Naive thymus-derived CD4-positive, alpha-beta T cell (primary cell): Measurements from ENCODE around the gene AFDN. TPM values are rescaled to one million over a fixed set of nuclear protein-coding genes. Genes with fewer than 3 reads are reported as not detected.

Experiments
- ATAC-seq: fragments of 150-1000 bp; cut with Tn5 transposase; 2 replicates; pipeline ENCODE4 v1.10.0; 2021; ENCODE audit warnings: mild to moderate bottlenecking, moderate library complexity
- CTCF ChIA-PET: fragments of 350-600 bp; sonication (Branson Sonifier 250); formaldehyde crosslinking; loops from one replicate; lab custom pipeline; 2021; ENCODE audit warnings: antibody characterized with exemption; lab: Charles Lee
- POLR2A ChIA-PET: fragments of 350-600 bp; sonication (Branson Sonifier 250); formaldehyde crosslinking; loops from one replicate; lab custom pipeline; 2021; ENCODE audit warnings: antibody characterized with exemption, inconsistent platforms; lab: Charles Lee
- DNase-seq, 9 donors: peaks; one replicate each; pipeline versions ENCODE4 v3.0.0 to v3.0.0-alpha.2; 2020 to 2022; ENCODE audit warnings: mixed read lengths in 1 of 9
- H3K27ac ChIP-seq: one replicate; pipeline ENCODE4 v1.7.0; 2013; ENCODE audit warnings: mild to moderate bottlenecking, low read depth, low read length, moderate library complexity
- H3K27me3 ChIP-seq, 2 donors: one replicate each; pipeline ENCODE4 v1.7.0; 2013; ENCODE audit warnings: low read length in 2 of 2, mild to moderate bottlenecking in 2 of 2, moderate library complexity in 2 of 2; ENCODE audit not compliant: control insufficient read depth in 2 of 2, insufficient read depth in 2 of 2
- H3K36me3 ChIP-seq, 3 experiments: 1 replicate in 2 of 3; 2 replicates in 1 of 3; pipeline ENCODE4 v1.7.0; 2013; ENCODE audit warnings: low read length in 3 of 3, mild to moderate bottlenecking in 3 of 3, moderate library complexity in 1 of 3; ENCODE audit not compliant: insufficient read depth in 3 of 3, control insufficient read depth in 2 of 3
- H3K4me1 ChIP-seq, 2 donors: one replicate each; pipeline ENCODE4 v1.7.0; 2013; ENCODE audit warnings: low read length in 2 of 2, mild to moderate bottlenecking in 2 of 2, moderate library complexity in 1 of 2; ENCODE audit not compliant: control insufficient read depth in 2 of 2, insufficient read depth in 2 of 2
- H3K4me3 ChIP-seq: 2 replicates; pipeline ENCODE4 v1.7.0; 2013; ENCODE audit warnings: mild to moderate bottlenecking, low read length
- H3K9me3 ChIP-seq, 3 experiments: 1 replicate in 2 of 3; 2 replicates in 1 of 3; pipeline ENCODE4 v1.7.0; 2013; ENCODE audit warnings: low read length in 3 of 3; ENCODE audit not compliant: control insufficient read depth in 2 of 3
- H3K27ac Mint-ChIP-seq, 9 donors: one replicate each; pipeline ENCODE4 v1.8.0; 2020 to 2022; ENCODE audit warnings: mixed read lengths in 9 of 9, mild to moderate bottlenecking in 8 of 9, moderate library complexity in 5 of 9, inconsistent platforms in 2 of 9
- H3K27me3 Mint-ChIP-seq, 5 donors: one replicate each; pipeline ENCODE4 v1.8.0; 2021 to 2022; ENCODE audit warnings: mixed read lengths in 5 of 5, mild to moderate bottlenecking in 1 of 5
- H3K36me3 Mint-ChIP-seq, 5 donors: one replicate each; pipeline ENCODE4 v1.8.0; 2020 to 2022; ENCODE audit warnings: mixed read lengths in 5 of 5, mild to moderate bottlenecking in 3 of 5, inconsistent platforms in 1 of 5
- H3K4me1 Mint-ChIP-seq, 7 donors: one replicate each; pipeline ENCODE4 v1.8.0; 2020 to 2022; ENCODE audit warnings: mixed read lengths in 7 of 7, mild to moderate bottlenecking in 3 of 7, inconsistent platforms in 1 of 7
- H3K4me3 Mint-ChIP-seq, 10 donors: one replicate each; pipeline ENCODE4 v1.8.0; 2020 to 2022; ENCODE audit warnings: mild to moderate bottlenecking in 10 of 10, mixed read lengths in 10 of 10, moderate library complexity in 6 of 10, inconsistent platforms in 2 of 10
- H3K9me3 Mint-ChIP-seq, 11 donors: one replicate each; pipeline ENCODE4 v1.8.0; 2020 to 2022; ENCODE audit warnings: mixed read lengths in 11 of 11, mild to moderate bottlenecking in 4 of 11, inconsistent platforms in 1 of 11, moderate library complexity in 1 of 11
- intact Hi-C, 2 donors: fragments of 100-400 bp; cut with micrococcal nuclease; formaldehyde crosslinking; loops; one replicate each; pipeline ENCODE4 v1.15.1; 2023
- polyA plus RNA-seq, 2 donors: library from polyadenylated mRNA; unstranded; fragments of 300-500 nt; fragmentation: Illumina TruSeq; gene quantifications; one replicate each; pipeline ENCODE4 v1.2.3, GENCODE V29; 2021
- total RNA-seq, 6 experiments: library from RNA in 5 of 6; stranded (reverse) in 5 of 6; gene quantifications; 1 replicate in 5 of 6; 2 replicates in 1 of 6; pipeline ENCODE4 v1.2.3 and lab custom pipeline; 2021 to 2026

The AFDN gene
- total and polyA plus RNA-seq, 7 experiments from 2014 or later: 0.08 to 55.1 (median 3.6) TPM

DNA sequence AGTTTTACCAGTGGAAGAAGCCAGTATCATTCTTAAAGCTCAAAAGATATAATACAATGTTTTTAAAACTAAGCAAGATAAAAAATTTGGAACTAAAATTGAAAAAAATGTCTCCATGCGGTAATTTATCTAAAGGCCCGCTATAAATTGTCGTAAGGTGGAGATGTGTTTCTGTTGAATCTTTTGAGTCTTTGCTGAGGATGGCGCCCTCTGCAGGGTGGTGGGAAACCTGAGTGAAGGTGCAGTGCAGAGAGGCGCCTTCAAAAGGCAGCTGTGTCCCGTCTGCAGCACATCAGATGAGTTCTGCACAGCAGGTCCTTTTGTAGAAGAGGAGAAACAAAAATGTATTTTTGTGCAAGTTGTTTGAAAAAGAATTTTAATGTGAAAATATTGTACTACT lies 141.4 kb downstream of the AFDN start:
- H3K27ac ChIP-seq: no peak overlapping the region
- POLR2A ChIA-PET: no interaction called here
- no peaks in the 10 kb centered on the region for H3K9me3 ChIP-seq
- no peaks in the 10 kb centered on the region for H3K36me3 ChIP-seq
- no peaks in the 10 kb centered on the region for H3K27me3 ChIP-seq
- no peaks in the 10 kb centered on the region for H3K4me1 ChIP-seq
- Mint-ChIP-seq H3K9me3 (no peaks in the 10 kb centered on the region), H3K27me3 (no peaks in the 10 kb centered on the region), H3K36me3 (peaks cover 0 to 3% (median 0%) of the 10 kb centered on the region in 5 donors), H3K4me3 (no peak overlapping the region), H3K27ac (no peak overlapping the region), H3K4me1 (peaks cover 0 to 4% (median 0%) of the 10 kb centered on the region in 7 donors)
- CTCF ChIA-PET: no interaction called here
- DNase-seq: no peak
- no peak for ATAC-seq
- intact Hi-C loops: no loop called here
- H3K4me3 ChIP-seq: no peak overlapping the region

DNA sequence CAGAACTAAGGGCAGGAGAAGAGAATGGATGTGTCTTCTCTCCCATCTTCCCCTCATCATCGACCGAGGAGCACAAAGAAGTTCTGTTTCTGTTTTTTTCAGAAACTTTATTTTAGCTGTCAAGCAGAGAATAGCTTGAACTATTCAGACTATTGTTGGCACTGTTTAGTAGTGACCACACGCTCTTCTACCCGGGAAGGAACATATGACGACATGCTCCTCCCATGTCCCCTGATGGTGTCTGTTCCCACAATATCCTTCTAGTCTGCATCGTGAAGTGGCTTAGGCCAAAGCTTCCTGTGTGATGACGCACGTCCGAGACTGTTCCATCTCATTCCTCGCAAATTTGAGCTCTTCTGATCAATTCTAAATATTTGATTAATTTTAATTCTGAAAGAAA lies 143.5 kb downstream of the AFDN start:
- H3K4me1 Mint-ChIP-seq: no peaks in the 10 kb centered on the region
- POLR2A ChIA-PET: no interaction called here
- ATAC-seq: no peak
- H3K27me3 Mint-ChIP-seq: peaks cover 0 to 9% (median 4%) of the 10 kb centered on the region in 5 donors
- H3K36me3 Mint-ChIP-seq: peaks cover 0 to 3% (median 0%) of the 10 kb centered on the region in 5 donors
- CTCF ChIA-PET: no interaction called here
- H3K27ac ChIP-seq: no peak overlapping the region
- no peaks in the 10 kb centered on the region for H3K36me3 ChIP-seq
- H3K9me3 ChIP-seq: no peaks in the 10 kb centered on the region
- intact Hi-C loops: no loop called here
- no peaks in the 10 kb centered on the region for H3K4me1 ChIP-seq
- H3K27me3 ChIP-seq: no peaks in the 10 kb centered on the region
- no peak overlapping the region for H3K27ac Mint-ChIP-seq
- H3K4me3 Mint-ChIP-seq: no peak overlapping the region
- no peaks in the 10 kb centered on the region for H3K9me3 Mint-ChIP-seq
- DNase-seq: no peak
- H3K4me3 ChIP-seq: no peak overlapping the region

DNA sequence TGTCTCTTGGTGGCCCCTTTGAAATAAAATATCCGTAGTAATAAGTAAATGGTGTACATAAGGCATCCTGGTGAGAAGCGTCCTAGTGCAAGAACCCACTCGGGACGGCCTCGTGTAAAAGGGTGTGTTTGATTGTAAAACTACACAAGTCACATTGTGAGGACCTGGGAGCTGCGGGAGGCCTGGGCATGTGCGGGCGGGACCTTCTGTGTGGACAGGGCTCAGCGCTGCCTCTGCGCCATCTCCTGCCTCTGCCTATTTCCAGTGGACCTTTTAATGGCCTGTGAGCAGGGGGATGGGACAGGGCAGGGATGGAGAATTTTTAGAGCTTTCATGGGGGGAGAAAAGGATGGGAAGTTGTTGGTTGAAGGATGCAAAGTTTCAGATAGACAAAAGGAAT lies 145.5 kb downstream of the AFDN start:
- Mint-ChIP-seq H3K9me3 (no peaks in the 10 kb centered on the region), H3K27me3 (peaks cover 0 to 16% (median 4%) of the 10 kb centered on the region in 5 donors), H3K4me3 (no peak overlapping the region), H3K27ac (no peak overlapping the region), H3K36me3 (peaks cover 0 to 3% (median 0%) of the 10 kb centered on the region in 5 donors), H3K4me1 (no peaks in the 10 kb centered on the region)
- no peaks in the 10 kb centered on the region for H3K36me3 ChIP-seq
- no peak overlapping the region for H3K4me3 ChIP-seq
- ATAC-seq (no peak), DNase-seq (no peak)
- ChIA-PET CTCF (no interaction called here), POLR2A (no interaction called here)
- H3K27me3 ChIP-seq: no peaks in the 10 kb centered on the region
- no peak overlapping the region for H3K27ac ChIP-seq
- no peaks in the 10 kb centered on the region for H3K4me1 ChIP-seq
- no peaks in the 10 kb centered on the region for H3K9me3 ChIP-seq
- intact Hi-C loops: no loop called here

DNA sequence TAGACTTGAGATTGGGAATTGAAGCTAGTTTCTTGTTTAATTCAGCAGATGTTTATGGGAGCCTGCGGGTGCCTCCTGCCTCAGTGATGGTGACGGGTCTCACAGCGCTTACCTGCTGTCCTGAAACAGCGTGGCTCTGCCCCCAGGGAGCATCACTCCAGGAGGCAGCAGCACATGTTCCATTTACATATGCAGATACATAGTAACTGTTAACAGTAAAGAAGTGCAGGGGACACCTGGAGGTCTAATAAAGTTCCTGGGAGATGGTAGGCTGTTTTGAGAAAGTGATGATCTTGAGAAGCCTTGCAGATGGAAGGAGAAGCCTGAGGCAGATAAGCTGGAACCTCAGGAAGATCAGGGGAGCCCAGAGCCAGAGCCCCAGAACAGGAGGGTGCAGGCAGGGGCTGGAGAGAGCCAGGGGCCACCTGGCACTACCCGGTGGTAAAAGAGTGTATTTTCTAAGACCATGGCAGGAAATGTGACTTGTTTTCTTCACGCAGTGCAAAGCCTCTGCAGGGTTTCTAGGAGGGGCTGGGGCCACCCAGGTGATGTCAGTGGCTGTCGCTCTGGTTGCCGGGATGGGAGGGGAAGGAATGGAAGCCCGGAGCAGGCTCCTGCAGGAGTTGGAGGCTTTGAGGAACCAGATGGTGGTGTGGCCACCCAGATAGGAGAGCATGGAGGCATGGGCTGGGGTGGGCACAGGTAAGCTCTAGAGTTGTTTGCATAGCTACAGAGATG lies 146.6 kb downstream of the AFDN start:
- ChIA-PET CTCF (no interaction called here), POLR2A (no interaction called here)
- no peaks in the 10 kb centered on the region for H3K36me3 ChIP-seq
- no peaks in the 10 kb centered on the region for H3K9me3 ChIP-seq
- H3K27ac ChIP-seq: no peak overlapping the region
- ATAC-seq (no peak), DNase-seq (no peak)
- Mint-ChIP-seq H3K27ac (no peak overlapping the region), H3K27me3 (peaks cover 0 to 16% (median 4%) of the 10 kb centered on the region in 5 donors), H3K4me1 (no peaks in the 10 kb centered on the region), H3K36me3 (no peaks in the 10 kb centered on the region), H3K4me3 (no peak overlapping the region), H3K9me3 (peaks cover 0 to 2% (median 0%) of the 10 kb centered on the region in 11 donors)
- H3K4me1 ChIP-seq: no peaks in the 10 kb centered on the region
- intact Hi-C loops: no loop called here
- H3K27me3 ChIP-seq: no peaks in the 10 kb centered on the region
- H3K4me3 ChIP-seq: no peak overlapping the region

DNA sequence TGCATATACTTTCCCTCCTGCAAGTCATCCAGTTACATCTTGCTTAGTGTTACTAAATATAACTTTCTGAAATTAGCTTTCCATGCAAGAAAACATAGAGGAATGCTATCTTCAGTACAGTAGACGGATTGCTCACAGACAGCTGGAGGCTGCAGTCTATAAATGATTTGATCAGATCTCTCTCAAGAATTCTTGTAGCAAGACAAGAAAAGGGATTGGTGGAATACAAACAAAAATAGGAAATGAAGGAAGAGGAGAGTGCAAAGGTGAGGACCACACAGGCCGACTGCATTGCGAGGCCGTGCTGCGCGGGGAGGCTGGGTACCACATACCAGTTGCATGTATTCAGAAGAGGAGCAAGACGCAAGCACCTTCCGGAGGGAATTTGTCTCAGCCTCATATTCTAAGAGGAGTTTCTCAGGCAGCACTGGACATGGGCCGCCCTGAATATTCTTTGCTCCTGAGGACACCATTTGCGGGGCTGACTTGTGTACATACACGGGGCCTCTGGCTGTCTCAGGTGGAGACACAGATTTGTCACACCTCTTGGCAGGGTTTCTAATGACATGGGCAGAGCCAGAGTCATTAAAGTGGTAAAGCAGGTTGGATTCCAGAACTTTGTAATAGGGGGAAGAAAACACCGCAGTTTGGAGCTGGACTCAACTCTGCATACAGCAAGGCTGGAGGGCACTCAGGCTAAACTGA lies 148.1 kb downstream of the AFDN start:
- H3K9me3 ChIP-seq: no peaks in the 10 kb centered on the region
- peaks cover 0 to 2% (median 0%) of the 10 kb centered on the region in 11 donors for H3K9me3 Mint-ChIP-seq
- peaks cover 0 to 16% (median 4%) of the 10 kb centered on the region in 5 donors for H3K27me3 Mint-ChIP-seq
- H3K4me3 ChIP-seq: no peak overlapping the region
- ChIA-PET CTCF (no interaction called here), POLR2A (no interaction called here)
- no peak overlapping the region for H3K4me3 Mint-ChIP-seq
- H3K36me3 Mint-ChIP-seq: no peaks in the 10 kb centered on the region
- H3K4me1 ChIP-seq: no peaks in the 10 kb centered on the region
- intact Hi-C loops: no loop called here
- no peaks in the 10 kb centered on the region for H3K36me3 ChIP-seq
- H3K27ac ChIP-seq: no peak overlapping the region
- DNase-seq: no peak
- H3K27me3 ChIP-seq: no peaks in the 10 kb centered on the region
- no peaks in the 10 kb centered on the region for H3K4me1 Mint-ChIP-seq
- H3K27ac Mint-ChIP-seq: no peak overlapping the region
- no peak for ATAC-seq

DNA sequence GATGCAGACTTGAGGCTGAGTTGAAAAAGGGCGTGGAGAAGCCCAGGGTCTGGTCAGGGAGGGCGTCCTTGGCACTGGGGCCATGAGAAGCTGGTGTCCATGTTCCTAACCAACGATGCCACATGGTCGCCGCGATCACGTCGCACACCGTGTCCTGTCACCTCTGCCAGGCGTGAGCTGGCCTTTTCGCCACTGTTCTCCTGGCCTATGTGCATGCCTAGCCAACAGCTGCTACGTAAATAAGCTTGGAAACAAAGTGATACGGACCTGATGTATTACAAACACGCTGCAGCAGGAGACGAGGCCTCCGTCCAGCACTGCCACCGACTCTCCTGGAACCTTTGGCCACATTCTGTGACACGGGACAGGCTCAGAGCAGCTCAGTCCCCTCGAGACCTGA lies 148.7 kb downstream of the AFDN start:
- Histone ChIP-seq H3K36me3 (no peaks in the 10 kb centered on the region), H3K4me3 (no peak overlapping the region), H3K4me1 (no peaks in the 10 kb centered on the region), H3K9me3 (no peaks in the 10 kb centered on the region), H3K27ac (no peak overlapping the region), H3K27me3 (no peaks in the 10 kb centered on the region)
- no peaks in the 10 kb centered on the region for H3K4me1 Mint-ChIP-seq
- H3K4me3 Mint-ChIP-seq: no peak overlapping the region
- ATAC-seq (no peak), DNase-seq (no peak)
- H3K9me3 Mint-ChIP-seq: peaks cover 0 to 2% (median 0%) of the 10 kb centered on the region in 11 donors
- no peaks in the 10 kb centered on the region for H3K36me3 Mint-ChIP-seq
- CTCF ChIA-PET: no interaction called here
- H3K27me3 Mint-ChIP-seq: peaks cover 0 to 16% (median 4%) of the 10 kb centered on the region in 5 donors
- H3K27ac Mint-ChIP-seq: no peak overlapping the region
- POLR2A ChIA-PET: no interaction called here
- intact Hi-C loops: no loop called here
